WERI-Rb-1 (cell line): ENCODE data around the gene ALDH5A1.

ENCODE experiments used
- DNase-seq: peaks from one replicate; pipeline ENCODE4 v3.0.0-alpha.2; 2020
- H3K27ac ChIP-seq: fragments of 250-450 bp; sonication (Bioruptor Pico); 2 replicates; pipeline ENCODE4 v1.5.1; 2020; ENCODE audit warnings: mild to moderate bottlenecking, moderate library complexity
- H3K27me3 ChIP-seq: fragments of 250-450 bp; sonication (Bioruptor Pico); 2 replicates; pipeline ENCODE4 v1.5.1; 2021; ENCODE audit warnings: mild to moderate bottlenecking, low read depth, moderate library complexity; ENCODE audit not compliant: insufficient read depth, severe bottlenecking
- H3K36me3 ChIP-seq: fragments of 250-450 bp; sonication (Bioruptor Pico); 2 replicates; pipeline ENCODE4 v1.5.1; 2020; ENCODE audit warnings: mild to moderate bottlenecking, moderate library complexity
- H3K4me3 ChIP-seq: 2 replicates; pipeline ENCODE4 v1.5.1; 2011; ENCODE audit warnings: low read depth, mild to moderate bottlenecking, control low read depth, low read length
- H3K9me3 ChIP-seq: fragments of 250-450 bp; sonication (Bioruptor Pico); 2 replicates; pipeline ENCODE4 v1.5.1; 2021; ENCODE audit warnings: mild to moderate bottlenecking, moderate library complexity; ENCODE audit not compliant: severe bottlenecking
- TF ChIP-seq, protein P1 (sequence below): IDR thresholded peaks from 2 replicates; pipeline ENCODE4 v1.5.1; 2011; ENCODE audit warnings: low read depth, mild to moderate bottlenecking, control low read depth, inconsistent platforms, low read length

The ALDH5A1 gene

DNA sequence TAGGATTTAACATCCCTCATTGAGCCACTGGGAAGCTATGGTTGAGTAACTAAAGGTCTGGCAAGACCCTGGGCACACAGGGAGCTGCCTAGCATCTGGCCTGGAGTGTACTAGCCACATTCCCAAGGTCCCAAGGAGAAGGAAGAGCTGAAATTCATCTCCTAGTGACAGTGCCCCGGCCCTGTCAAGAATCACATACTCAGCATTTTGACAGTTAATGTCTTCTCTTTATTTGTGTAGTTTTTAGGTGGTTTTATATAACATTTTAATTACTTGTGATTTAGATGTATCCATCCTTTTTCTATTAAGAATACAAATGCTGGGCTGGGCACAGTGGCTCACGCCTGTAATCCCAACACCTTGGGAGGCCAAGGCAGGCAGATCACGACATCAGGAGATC lies 40.4 kb downstream of the ALDH5A1 start:
- no peak overlapping the region for H3K4me3 ChIP-seq
- no peaks in the 10 kb centered on the region for H3K9me3 ChIP-seq
- TF ChIP-seq, protein P1, sequence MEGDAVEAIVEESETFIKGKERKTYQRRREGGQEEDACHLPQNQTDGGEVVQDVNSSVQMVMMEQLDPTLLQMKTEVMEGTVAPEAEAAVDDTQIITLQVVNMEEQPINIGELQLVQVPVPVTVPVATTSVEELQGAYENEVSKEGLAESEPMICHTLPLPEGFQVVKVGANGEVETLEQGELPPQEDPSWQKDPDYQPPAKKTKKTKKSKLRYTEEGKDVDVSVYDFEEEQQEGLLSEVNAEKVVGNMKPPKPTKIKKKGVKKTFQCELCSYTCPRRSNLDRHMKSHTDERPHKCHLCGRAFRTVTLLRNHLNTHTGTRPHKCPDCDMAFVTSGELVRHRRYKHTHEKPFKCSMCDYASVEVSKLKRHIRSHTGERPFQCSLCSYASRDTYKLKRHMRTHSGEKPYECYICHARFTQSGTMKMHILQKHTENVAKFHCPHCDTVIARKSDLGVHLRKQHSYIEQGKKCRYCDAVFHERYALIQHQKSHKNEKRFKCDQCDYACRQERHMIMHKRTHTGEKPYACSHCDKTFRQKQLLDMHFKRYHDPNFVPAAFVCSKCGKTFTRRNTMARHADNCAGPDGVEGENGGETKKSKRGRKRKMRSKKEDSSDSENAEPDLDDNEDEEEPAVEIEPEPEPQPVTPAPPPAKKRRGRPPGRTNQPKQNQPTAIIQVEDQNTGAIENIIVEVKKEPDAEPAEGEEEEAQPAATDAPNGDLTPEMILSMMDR = no peak
- no peak overlapping the region for H3K27ac ChIP-seq
- no peaks in the 10 kb centered on the region for H3K27me3 ChIP-seq
- DNase-seq = no peak
- peaks cover 11% of the 10 kb centered on the region for H3K36me3 ChIP-seq

DNA sequence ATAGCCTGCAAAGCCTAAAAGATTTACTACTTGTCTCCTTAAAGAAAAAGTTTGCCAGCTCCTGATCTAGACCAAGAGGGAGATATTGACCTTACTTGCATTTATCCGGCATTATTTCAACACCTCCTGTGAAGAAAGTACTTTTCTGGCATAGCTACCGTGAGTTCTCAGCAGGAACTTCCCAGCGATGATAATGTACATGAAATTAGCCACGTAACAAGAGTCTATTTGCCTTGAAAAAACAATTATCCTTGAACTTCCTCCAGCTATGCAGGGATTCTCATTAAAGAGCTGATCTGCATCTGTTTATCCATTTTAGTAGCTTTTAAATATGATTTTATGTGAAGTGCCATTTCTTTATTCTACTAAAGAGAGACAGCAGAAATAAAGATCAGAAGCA lies 41.7 kb downstream of the ALDH5A1 start:
- DNase-seq = no peak
- Histone ChIP-seq H3K9me3 (no peaks in the 10 kb centered on the region), H3K27me3 (no peaks in the 10 kb centered on the region), H3K36me3 (peaks cover 11% of the 10 kb centered on the region), H3K4me3 (no peak overlapping the region), H3K27ac (no peak overlapping the region)
- TF ChIP-seq, protein P1 = no peak

DNA sequence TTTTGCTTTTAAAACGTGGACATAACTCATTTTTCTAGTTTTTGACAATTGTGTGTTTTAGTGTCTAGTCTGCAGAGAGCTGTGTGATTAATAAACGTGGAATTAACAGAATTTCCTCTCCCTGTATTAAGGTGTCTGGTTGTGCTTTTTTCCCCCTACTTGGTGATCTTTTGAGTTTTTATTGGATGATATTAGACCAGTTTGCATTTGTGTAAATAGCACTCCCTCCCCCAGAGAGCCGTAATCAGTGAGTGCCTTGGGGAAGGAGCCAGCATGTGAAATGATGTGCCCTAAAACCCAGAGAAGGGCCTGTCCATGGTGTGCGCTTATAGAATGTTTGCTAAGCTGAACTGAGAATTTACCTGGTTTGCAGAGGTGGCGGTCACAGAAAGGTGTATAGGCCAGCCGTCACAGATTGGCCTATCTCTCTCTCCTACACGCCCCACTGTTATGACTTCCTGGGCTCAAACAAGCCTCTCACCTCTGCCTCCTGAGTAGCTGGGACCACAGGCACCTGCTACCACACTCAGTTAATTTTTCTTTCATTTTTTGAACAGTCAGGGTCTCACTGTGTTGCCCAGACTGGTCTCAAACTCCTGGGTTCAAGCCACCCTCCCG lies 42.4 kb downstream of the ALDH5A1 start:
- peaks cover 11% of the 10 kb centered on the region for H3K36me3 ChIP-seq
- no peaks in the 10 kb centered on the region for H3K9me3 ChIP-seq
- TF ChIP-seq, protein P1 = no peak
- H3K27ac ChIP-seq = no peak overlapping the region
- DNase-seq = no peak
- no peaks in the 10 kb centered on the region for H3K27me3 ChIP-seq
- no peak overlapping the region for H3K4me3 ChIP-seq

GRCh38 chr6:24537771-24538385 lies 43.1 kb downstream of the ALDH5A1 start:
- peaks cover 11% of the 10 kb centered on the region for H3K36me3 ChIP-seq
- H3K27ac ChIP-seq = no peak overlapping the region
- H3K27me3 ChIP-seq = no peaks in the 10 kb centered on the region
- TF ChIP-seq, protein P1 = no peak
- H3K9me3 ChIP-seq = no peaks in the 10 kb centered on the region
- H3K4me3 ChIP-seq = no peak overlapping the region
- no peak for DNase-seq

DNA sequence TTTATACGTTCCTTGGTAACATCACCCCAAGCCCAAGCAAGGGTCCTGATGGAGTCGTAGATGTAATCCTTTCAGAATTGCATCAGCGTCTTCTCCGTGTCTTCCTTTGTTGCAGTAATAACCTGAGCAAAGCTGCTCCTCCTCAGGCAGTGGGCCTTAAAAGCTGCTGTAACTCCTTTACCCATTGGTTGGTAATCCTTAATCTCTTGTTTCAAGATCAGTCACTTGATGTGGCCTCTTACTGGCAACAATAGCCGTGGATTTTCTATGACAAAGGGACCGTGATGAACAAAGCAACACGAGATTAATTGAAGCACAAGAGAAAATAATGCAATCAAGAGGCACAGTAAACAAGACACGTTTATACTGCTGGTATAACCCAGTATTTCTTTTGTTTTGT lies 44.6 kb downstream of the ALDH5A1 start:
- Histone ChIP-seq H3K4me3 (no peak overlapping the region), H3K36me3 (peaks cover 5% of the 10 kb centered on the region; the same call in 1 of the 2 replicates), H3K27me3 (no peaks in the 10 kb centered on the region), H3K9me3 (no peaks in the 10 kb centered on the region), H3K27ac (peak overlapping the region; percentile 18)
- peak; percentile 59 for DNase-seq
- TF ChIP-seq, protein P1 = no peak
